VCaP (cell line): ENCODE data around the gene ZFAND4.
"Not testable (repeated sequence)": the region's sequence is repeated elsewhere in the genome, so short reads cannot be mapped to it uniquely, and the experiment has no call there.

Experiments used
- H3K27ac ChIP-seq: fragments of 450-650 bp; 2 replicates; pipeline ENCODE4 v1.5.1; 2017
- CTCF ChIP-seq: fragments of 450-650 bp; conservative IDR thresholded peaks from 2 replicates; pipeline ENCODE4 v1.5.1; 2017; ENCODE audit warnings: mild to moderate bottlenecking, moderate library complexity

The ZFAND4 gene

GRCh38 chr10:45581216-45581549, 91.4 kb downstream of the ZFAND4 start:
- no peak for TF ChIP-seq CTCF
- H3K27ac ChIP-seq: no peak overlapping the region

DNA sequence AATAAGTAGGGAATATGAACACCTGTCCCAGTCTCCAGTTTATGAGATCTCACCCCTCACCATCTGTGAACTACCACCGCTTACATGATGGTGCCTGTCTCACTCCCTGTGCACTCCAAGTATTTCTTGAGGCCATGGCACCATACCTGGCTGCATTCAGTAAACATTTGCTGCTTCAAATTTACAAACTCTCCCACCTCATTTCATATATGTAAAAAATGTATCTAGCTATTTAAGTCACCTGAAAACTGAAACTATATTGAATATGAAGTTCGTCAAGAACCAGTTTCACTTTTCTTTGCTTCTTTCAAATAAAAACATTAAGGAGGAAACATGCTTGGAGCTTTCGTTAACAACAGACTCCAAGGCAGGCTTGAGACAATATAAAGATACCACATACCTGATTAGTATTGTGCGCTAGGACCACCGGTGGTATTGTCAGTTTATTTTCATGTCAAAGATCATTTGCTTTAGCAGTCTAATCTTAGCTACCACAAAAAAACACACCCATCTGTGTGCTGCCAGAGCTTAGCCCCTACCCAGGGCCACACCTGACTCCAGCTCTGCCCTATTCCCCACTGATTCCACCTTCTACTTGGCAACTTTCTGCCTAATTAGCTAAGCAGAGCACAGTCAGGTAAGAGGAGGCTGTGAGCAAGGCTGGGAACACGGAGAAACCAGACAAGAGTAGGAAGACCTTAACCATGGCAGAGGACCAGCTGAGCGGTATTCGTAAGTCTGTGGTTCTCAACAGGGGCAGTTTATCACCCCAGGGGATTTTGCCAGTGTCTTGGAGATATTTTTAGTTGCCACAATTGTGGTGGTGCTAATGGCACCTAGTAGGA, 92.0 kb downstream of the ZFAND4 start:
- no peak overlapping the region for H3K27ac ChIP-seq
- no peak for TF ChIP-seq CTCF

DNA sequence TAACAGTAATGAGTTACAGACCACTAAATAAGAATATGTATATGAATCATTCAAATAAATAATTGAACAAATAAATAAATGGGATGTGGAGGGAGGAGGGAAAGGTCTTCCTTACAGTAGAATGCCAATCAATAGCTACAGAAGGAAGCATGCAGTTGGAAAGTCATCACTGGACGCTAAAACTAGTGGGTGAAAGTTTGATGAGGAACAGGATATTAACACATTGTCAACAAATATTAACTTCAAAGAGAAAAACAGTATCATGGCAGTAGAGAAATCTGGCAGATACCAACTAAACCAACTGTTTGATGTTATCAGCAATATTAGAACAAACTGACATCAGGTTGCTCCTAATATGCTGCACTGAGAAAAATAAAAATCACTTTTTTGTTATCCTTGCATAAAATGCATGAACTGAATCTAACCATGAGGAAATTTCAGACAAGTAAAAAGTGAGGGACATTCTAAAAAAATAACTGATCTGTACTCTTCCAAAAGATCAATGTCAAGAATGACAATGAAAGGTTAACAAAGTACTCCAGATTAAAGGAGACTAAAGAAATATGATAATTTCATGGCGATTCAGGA, 94.1 kb downstream of the ZFAND4 start:
- TF ChIP-seq CTCF: no peak
- no peak overlapping the region for H3K27ac ChIP-seq

- TF ChIP-seq CTCF: no peak
- no peak overlapping the region for H3K27ac ChIP-seq
These were observed 96.5 kb downstream of the ZFAND4 start for GRCh38 chr10:45575966-45576597.

DNA sequence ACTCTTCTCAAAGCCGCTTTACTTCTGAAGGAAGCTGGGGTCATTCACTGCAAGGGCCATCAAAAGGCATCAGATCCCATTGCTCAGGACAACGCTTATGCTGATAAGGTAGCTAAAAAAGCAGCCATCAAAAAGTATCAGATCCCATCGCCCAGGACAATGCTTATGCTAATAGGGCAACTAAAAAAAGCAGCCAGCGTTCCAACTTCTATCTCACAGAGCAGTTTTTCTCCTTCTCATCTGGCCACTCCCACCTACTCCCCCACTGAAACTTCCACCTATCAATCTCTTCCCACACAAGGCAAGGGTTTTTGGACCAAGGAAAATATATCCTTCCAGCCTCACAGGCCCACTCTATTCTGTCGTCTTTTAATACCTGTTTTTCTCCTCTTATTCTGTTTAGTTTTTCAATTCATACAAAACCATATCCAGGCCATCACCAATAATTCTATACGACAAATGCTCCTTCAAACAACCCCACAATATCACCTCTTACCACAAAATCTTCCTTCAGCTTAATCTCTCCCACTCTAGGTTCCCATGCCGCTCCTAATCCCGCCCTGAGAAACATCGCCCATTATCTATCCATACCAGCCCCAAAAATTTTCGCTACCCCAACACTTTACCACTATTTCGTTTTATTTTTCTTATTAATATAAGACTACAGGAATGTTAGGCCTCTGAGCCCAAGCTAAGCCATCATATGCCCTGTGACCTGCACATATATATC, 97.4 kb downstream of the ZFAND4 start:
- H3K27ac ChIP-seq: not testable (repeated sequence)

DNA sequence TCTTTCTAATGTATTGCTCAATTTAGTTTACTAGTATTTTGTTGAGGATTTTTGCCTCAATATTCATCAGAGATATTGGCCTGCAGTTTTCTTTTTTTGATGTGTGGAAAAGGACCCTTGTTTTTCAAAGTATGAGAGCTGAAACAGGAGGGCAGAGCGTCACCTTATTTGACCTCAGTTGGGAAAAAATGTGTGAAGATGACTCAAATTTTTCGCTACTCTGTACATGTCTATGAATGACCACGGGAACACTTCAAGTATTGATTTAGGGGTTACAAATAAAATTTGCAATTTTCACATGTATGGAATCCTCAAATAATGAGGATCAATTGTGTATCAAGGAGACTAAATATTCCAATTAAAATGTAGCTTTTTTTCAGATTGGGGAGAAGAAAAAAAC, 103.1 kb downstream of the ZFAND4 start:
- no peak for TF ChIP-seq CTCF
- no peak overlapping the region for H3K27ac ChIP-seq

- TF ChIP-seq CTCF: no peak
- H3K27ac ChIP-seq: no peak overlapping the region
These were observed 106.2 kb downstream of the ZFAND4 start for GRCh38 chr10:45566415-45566814.
